HFFc6 (cell line): ENCODE results near the gene ATG2B. TPM values are rescaled to one million over a fixed set of nuclear protein-coding genes. Genes with fewer than 3 reads are reported as not detected.

Experiments
- DNase-seq: peaks from one replicate; pipeline ENCODE4 v3.0.0-alpha.2; 2018
- H3K27ac Mint-ChIP-seq: 2 replicates; pipeline ENCODE4 v1.8.0; 2020; ENCODE audit warnings: mild to moderate bottlenecking, mixed read lengths
- H3K27me3 Mint-ChIP-seq: 2 replicates; pipeline ENCODE4 v1.8.0; 2021; ENCODE audit warnings: mild to moderate bottlenecking, moderate library complexity, mixed read lengths; ENCODE audit not compliant: insufficient read depth
- H3K36me3 Mint-ChIP-seq: 2 replicates; pipeline ENCODE4 v1.8.0; 2021; ENCODE audit warnings: low read depth, mixed read lengths
- H3K4me1 Mint-ChIP-seq: 2 replicates; pipeline ENCODE4 v1.8.0; 2020; ENCODE audit warnings: low read depth, mixed read lengths
- H3K4me3 Mint-ChIP-seq: 2 replicates; pipeline ENCODE4 v1.8.0; 2020; ENCODE audit warnings: mild to moderate bottlenecking, moderate library complexity, mixed read lengths
- H3K9me3 Mint-ChIP-seq: 2 replicates; pipeline ENCODE4 v1.8.0; 2020; ENCODE audit warnings: mild to moderate bottlenecking, mixed read lengths
- total RNA-seq, 6 experiments: library from RNA; stranded (reverse); fragmentation: NEBNext Ultra II Directional; extraction: Animal tissue kit (Norgen Biotek cat#: 25700); gene quantifications; 2 replicates in 1 of 6; 3 replicates in 5 of 6; pipeline ENCODE4 v1.2.3, GENCODE V29; 2021
- TF ChIP-seq, protein P1 (sequence below): fragments of 200-600 bp; sonication (generic); IDR thresholded peaks from 2 replicates; pipeline ENCODE4 v1.5.0; 2021; ENCODE audit warnings: antibody characterized with exemption, mild to moderate bottlenecking

The ATG2B gene
- total RNA-seq, 6 experiments from 2014 or later, result 13.1 to 17.7 (median 15.9) TPM

DNA sequence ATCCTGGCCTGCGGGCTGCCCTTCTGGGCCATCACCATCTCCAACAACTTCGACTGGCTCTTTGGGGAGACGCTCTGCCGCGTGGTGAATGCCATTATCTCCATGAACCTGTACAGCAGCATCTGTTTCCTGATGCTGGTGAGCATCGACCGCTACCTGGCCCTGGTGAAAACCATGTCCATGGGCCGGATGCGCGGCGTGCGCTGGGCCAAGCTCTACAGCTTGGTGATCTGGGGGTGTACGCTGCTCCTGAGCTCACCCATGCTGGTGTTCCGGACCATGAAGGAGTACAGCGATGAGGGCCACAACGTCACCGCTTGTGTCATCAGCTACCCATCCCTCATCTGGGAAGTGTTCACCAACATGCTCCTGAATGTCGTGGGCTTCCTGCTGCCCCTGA lies 122.5 kb downstream of the ATG2B start:
- TF ChIP-seq, protein P1, sequence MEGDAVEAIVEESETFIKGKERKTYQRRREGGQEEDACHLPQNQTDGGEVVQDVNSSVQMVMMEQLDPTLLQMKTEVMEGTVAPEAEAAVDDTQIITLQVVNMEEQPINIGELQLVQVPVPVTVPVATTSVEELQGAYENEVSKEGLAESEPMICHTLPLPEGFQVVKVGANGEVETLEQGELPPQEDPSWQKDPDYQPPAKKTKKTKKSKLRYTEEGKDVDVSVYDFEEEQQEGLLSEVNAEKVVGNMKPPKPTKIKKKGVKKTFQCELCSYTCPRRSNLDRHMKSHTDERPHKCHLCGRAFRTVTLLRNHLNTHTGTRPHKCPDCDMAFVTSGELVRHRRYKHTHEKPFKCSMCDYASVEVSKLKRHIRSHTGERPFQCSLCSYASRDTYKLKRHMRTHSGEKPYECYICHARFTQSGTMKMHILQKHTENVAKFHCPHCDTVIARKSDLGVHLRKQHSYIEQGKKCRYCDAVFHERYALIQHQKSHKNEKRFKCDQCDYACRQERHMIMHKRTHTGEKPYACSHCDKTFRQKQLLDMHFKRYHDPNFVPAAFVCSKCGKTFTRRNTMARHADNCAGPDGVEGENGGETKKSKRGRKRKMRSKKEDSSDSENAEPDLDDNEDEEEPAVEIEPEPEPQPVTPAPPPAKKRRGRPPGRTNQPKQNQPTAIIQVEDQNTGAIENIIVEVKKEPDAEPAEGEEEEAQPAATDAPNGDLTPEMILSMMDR, result no peak
- peaks cover 26% of the 10 kb centered on the region for H3K36me3 Mint-ChIP-seq
- no peak overlapping the region for H3K4me3 Mint-ChIP-seq
- H3K4me1 Mint-ChIP-seq, result peaks cover 12% of the 10 kb centered on the region
- H3K27me3 Mint-ChIP-seq, result peaks cover 8% of the 10 kb centered on the region
- H3K27ac Mint-ChIP-seq, result no peak overlapping the region
- DNase-seq, result no peak
- no peaks in the 10 kb centered on the region for H3K9me3 Mint-ChIP-seq

DNA sequence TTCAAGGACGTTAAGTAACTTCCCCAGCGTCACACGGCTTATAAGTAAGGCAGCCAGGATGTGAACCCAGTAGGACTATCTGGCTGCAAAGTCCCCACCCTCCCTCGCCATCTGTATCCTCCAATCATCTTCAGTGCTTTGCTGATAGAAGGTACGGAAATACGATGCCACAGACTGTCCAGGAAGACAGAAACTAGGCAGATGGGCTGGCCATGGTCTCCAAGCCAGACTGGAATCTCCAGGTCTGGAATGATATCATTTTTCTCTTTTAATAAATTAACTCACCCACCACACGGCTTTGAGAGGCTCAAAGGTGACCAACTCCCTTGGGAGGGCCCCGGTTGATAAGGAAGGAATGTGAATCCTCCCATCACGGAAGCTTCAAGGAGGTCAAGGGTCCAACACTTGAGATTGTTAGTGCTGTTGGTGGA lies 123.4 kb downstream of the ATG2B start:
- DNase-seq, result no peak
- H3K27me3 Mint-ChIP-seq, result peaks cover 8% of the 10 kb centered on the region
- peaks cover 21% of the 10 kb centered on the region for H3K36me3 Mint-ChIP-seq

DNA sequence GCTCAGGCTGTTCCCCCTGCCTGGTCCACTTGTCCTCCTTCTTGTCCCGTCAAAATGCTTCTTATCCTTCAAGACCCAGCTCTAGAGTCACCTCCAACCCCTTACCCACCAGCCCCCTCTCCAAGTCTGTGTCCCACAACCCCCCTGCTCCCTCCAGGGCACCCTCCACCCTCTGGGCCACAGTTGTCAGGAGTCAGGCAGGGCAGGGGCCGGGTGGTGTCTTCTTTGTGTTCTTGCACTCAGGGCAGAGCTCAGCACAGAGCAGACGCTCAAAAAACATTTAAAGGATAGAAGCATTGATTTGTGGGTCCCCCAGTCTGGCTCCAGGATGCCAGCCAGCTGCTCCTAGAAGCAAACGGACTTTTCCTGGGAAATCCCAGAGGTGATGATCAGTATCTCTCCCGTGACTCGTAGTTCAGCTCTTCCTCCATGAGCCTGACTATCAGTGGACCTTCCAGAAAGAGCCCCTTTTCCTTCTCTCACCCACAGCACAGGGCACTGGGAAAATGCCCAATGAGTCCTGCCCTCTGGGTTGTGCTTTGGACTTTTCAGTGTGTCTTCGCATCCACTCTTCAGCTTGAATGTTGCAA lies 124.4 kb downstream of the ATG2B start:
- H3K27ac Mint-ChIP-seq, result no peak overlapping the region
- H3K27me3 Mint-ChIP-seq, result peaks cover 8% of the 10 kb centered on the region

More for the DNA sequence above, 123.4 kb downstream of the ATG2B start:
- Mint-ChIP-seq H3K9me3 (no peaks in the 10 kb centered on the region), H3K27ac (no peak overlapping the region), H3K4me1 (peaks cover 8% of the 10 kb centered on the region; the same call in 1 of the 2 replicates), H3K4me3 (no peak overlapping the region)
- TF ChIP-seq, protein P1, result no peak

DNA sequence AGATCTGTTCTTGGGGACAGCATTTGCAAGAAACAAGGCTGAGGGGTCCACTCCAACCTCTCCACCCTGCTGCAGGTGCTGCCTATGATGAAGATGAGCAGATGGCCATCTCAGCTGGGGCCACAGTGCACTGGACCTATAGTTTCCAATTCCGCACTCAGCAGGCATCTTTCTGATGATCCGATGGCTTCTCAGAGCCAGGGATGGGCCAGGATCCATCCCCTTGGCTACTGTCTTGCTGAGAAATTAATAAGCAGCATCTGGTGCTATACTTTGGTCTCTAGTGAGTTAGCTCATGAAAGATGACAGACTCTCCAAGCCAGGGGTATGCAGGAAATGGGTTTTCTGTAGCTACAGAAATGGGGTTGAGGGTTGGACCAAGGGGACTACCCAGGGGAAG lies 125.5 kb downstream of the ATG2B start:
- H3K36me3 Mint-ChIP-seq, result peaks cover 18% of the 10 kb centered on the region
- TF ChIP-seq, protein P1, result no peak
- no peak overlapping the region for H3K27ac Mint-ChIP-seq
- H3K4me3 Mint-ChIP-seq, result no peak overlapping the region
- no peak for DNase-seq
- H3K27me3 Mint-ChIP-seq, result peaks cover 7% of the 10 kb centered on the region
- peaks cover 11% of the 10 kb centered on the region; the same call in 1 of the 2 replicates for H3K4me1 Mint-ChIP-seq
- no peaks in the 10 kb centered on the region for H3K9me3 Mint-ChIP-seq

More for the DNA sequence above, 124.4 kb downstream of the ATG2B start:
- peaks cover 11% of the 10 kb centered on the region; the same call in 1 of the 2 replicates for H3K4me1 Mint-ChIP-seq
- H3K4me3 Mint-ChIP-seq, result no peak overlapping the region
- TF ChIP-seq, protein P1, result no peak
- DNase-seq, result no peak
- no peaks in the 10 kb centered on the region for H3K9me3 Mint-ChIP-seq
- H3K36me3 Mint-ChIP-seq, result peaks cover 19% of the 10 kb centered on the region

DNA sequence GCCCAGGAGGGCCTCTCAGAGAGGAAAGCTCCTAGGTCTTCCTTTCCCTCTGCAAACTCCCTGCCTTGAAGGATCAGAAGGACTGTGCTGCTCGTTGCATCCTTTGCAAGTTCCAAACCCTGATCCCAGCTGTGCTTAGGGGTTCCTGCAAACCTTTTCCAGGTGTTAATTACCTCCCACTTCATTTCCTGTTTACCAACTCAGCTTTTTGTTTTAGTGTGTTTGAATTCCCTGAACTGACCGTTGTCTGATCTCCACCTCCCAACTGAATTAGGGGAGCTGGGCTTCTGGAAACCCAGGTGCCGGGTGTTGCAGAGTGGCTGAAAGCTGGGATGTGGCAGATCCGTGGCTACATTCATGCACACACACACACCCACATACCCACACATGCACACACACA lies 127.7 kb downstream of the ATG2B start:
- Mint-ChIP-seq H3K9me3 (no peaks in the 10 kb centered on the region), H3K4me3 (no peak overlapping the region), H3K27me3 (peaks cover 5% of the 10 kb centered on the region), H3K4me1 (peaks cover 11% of the 10 kb centered on the region; the same call in 1 of the 2 replicates), H3K27ac (no peak overlapping the region), H3K36me3 (no peaks in the 10 kb centered on the region; the same call in 1 of the 2 replicates)
- no peak for DNase-seq
- TF ChIP-seq, protein P1, result no peak
